ENCODE measurements around the gene PTPRG. TPM values are rescaled to one million over a fixed set of nuclear protein-coding genes. Genes with fewer than 3 reads are reported as not detected.

Gene PTPRG
- total RNA-seq, 1 experiment from 2014 or later, result 32.1 TPM

GRCh38 chr3:61844346-61844745 is 283.0 kb downstream of the PTPRG start:
- H3K4me1 ChIP-seq (ENCODE audit: control insufficient read depth in 1 of 2, insufficient read depth in 2 of 2, low read length in 2 of 2), result no peaks in the 10 kb centered on the region
- H3K9me2 ChIP-seq (ENCODE audit: insufficient read depth), result no peaks in the 10 kb centered on the region
- intact Hi-C loops (cut with micrococcal nuclease), result no loop called here
- RAD21 ChIA-PET (ENCODE audit: low non-redundant PET in 1 of 2, low total read pairs in 2 of 2, uncharacterized antibody in 2 of 2, unreplicated experiment in 2 of 2), result no interaction called here
- POLR2A ChIA-PET, result no interaction called here
- BruUV-seq (replicated peaks), result no TSS peak
- H3K27me3 ChIP-seq (ENCODE audit: insufficient read depth, low read length), result no peaks in the 10 kb centered on the region
- H3K4me2 ChIP-seq (ENCODE audit: low read length), result no peak overlapping the region
- H4K20me1 ChIP-seq (ENCODE audit: insufficient read depth), result no peaks in the 10 kb centered on the region
- CTCF ChIA-PET, result no interaction called here
- no peak overlapping the region for H2AFZ ChIP-seq (ENCODE audit: low read depth, low read length, poor library complexity, severe bottlenecking)
- no peaks in the 10 kb centered on the region for H3K36me3 ChIP-seq (ENCODE audit: control insufficient read depth in 1 of 2, insufficient read depth in 2 of 2, low read length in 2 of 2)
- no peak overlapping the region for H3K4me3 ChIP-seq (replicated peaks in 1 of 2; ENCODE audit: low read depth in 1 of 2, low read length in 2 of 2)
- TF ChIP-seq MAX (IDR thresholded peaks at IDR 0.05) (no peak), POLR2A (IDR thresholded peaks at IDR 0.05; ENCODE audit: borderline replicate concordance, extremely low read depth, insufficient read depth, insufficient read length) (no peak), YY1 (IDR thresholded peaks at IDR 0.05; ENCODE audit: extremely low read depth, insufficient replicate concordance, low read depth, low read length) (no peak), ZFX (IDR thresholded peaks at IDR 0.05) (no peak), REST (IDR thresholded peaks at IDR 0.05; ENCODE audit: low read depth) (no peak), SIN3A (IDR thresholded peaks at IDR 0.05; ENCODE audit: low read depth) (no peak), ELF1 (IDR thresholded peaks at IDR 0.05; ENCODE audit: borderline replicate concordance, low read depth) (no peak), SRF (IDR thresholded peaks at IDR 0.05; ENCODE audit: low read depth) (no peak), TCF7L2 (IDR thresholded peaks at IDR 0.05; ENCODE audit: borderline replicate concordance, extremely low read depth, insufficient read depth, insufficient read length) (no peak), POLR2AphosphoS5 (IDR thresholded peaks at IDR 0.05; ENCODE audit: low read depth, low read length) (no peak), CBX3 (IDR thresholded peaks at IDR 0.05; ENCODE audit: low read depth) (no peak), EZH2phosphoT487 (IDR thresholded peaks at IDR 0.05; ENCODE audit: borderline replicate concordance) (no peak), SP1 (IDR thresholded peaks at IDR 0.05; ENCODE audit: low read depth) (no peak), EZH2 (IDR thresholded peaks at IDR 0.05) (no peak), ATF3 (IDR thresholded peaks at IDR 0.05) (no peak), CEBPB (IDR thresholded peaks at IDR 0.05; ENCODE audit: low read depth) (no peak), JUND (IDR thresholded peaks at IDR 0.05) (no peak), RAD21 (IDR thresholded peaks at IDR 0.05; ENCODE audit: low read depth) (no peak)
- TF ChIP-seq, protein P1, sequence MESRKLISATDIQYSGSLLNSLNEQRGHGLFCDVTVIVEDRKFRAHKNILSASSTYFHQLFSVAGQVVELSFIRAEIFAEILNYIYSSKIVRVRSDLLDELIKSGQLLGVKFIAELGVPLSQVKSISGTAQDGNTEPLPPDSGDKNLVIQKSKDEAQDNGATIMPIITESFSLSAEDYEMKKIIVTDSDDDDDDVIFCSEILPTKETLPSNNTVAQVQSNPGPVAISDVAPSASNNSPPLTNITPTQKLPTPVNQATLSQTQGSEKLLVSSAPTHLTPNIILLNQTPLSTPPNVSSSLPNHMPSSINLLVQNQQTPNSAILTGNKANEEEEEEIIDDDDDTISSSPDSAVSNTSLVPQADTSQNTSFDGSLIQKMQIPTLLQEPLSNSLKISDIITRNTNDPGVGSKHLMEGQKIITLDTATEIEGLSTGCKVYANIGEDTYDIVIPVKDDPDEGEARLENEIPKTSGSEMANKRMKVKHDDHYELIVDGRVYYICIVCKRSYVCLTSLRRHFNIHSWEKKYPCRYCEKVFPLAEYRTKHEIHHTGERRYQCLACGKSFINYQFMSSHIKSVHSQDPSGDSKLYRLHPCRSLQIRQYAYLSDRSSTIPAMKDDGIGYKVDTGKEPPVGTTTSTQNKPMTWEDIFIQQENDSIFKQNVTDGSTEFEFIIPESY (IDR thresholded peaks at IDR 0.05; ENCODE audit: extremely low read depth, insufficient replicate concordance, low read length), result no peak
- no peaks in the 10 kb centered on the region for H3K79me2 ChIP-seq (ENCODE audit: insufficient read depth, low read length)
- ATAC-seq (no peak), DNase-seq (ENCODE audit: low read depth, low spot score) (no peak)
- H3K9ac ChIP-seq (ENCODE audit: low read length), result no peak overlapping the region
- no peaks in the 10 kb centered on the region for H3K9me3 ChIP-seq (ENCODE audit: control insufficient read depth in 1 of 2, insufficient read depth in 1 of 2, low read depth in 1 of 2, low read length in 2 of 2)
- H3K27ac ChIP-seq (ENCODE audit: low read depth, low read length), result no peak overlapping the region
